Activated naive CD8-positive, alpha-beta T cell treated with anti-CD3 and anti-CD28 coated beads for 36 hours (primary cell): ENCODE results near the gene PDIK1L. TPM values are rescaled to one million over a fixed set of nuclear protein-coding genes. Genes with fewer than 3 reads are reported as not detected.
"Not testable (repeated sequence)": the region's sequence is repeated elsewhere in the genome, so short reads cannot be mapped to it uniquely, and the experiment has no call there.

ENCODE experiments used
- DNase-seq: peaks from one replicate; pipeline ENCODE4 v3.0.0; 2021
- H3K27ac Mint-ChIP-seq: one replicate; pipeline ENCODE4 v1.8.0; 2022; ENCODE audit warnings: mild to moderate bottlenecking, moderate library complexity, mixed read lengths
- H3K27me3 Mint-ChIP-seq: one replicate; pipeline ENCODE4 v1.8.0; 2022; ENCODE audit warnings: mild to moderate bottlenecking, mixed read lengths
- H3K36me3 Mint-ChIP-seq: one replicate; pipeline ENCODE4 v1.8.0; 2021; ENCODE audit warnings: mild to moderate bottlenecking, mixed read lengths
- H3K4me1 Mint-ChIP-seq: one replicate; pipeline ENCODE4 v1.8.0; 2021; ENCODE audit warnings: mixed read lengths
- H3K4me3 Mint-ChIP-seq: one replicate; pipeline ENCODE4 v1.8.0; 2022; ENCODE audit warnings: mild to moderate bottlenecking, moderate library complexity, mixed read lengths
- H3K9me3 Mint-ChIP-seq: one replicate; pipeline ENCODE4 v1.8.0; 2022; ENCODE audit warnings: mixed read lengths
- total RNA-seq, 2 experiments: library from RNA; stranded (reverse); gene quantifications; one replicate each; pipeline ENCODE4 v1.2.3, GENCODE V29; 2021

PDIK1L gene
- total RNA-seq, 2 experiments from 2014 or later = 16.3 to 17.3 TPM

GRCh38 chr1:26099780-26100179, 11.8 kb upstream of the PDIK1L start:
- no peak overlapping the region for H3K27ac Mint-ChIP-seq
- peaks cover 6% of the 10 kb centered on the region for H3K27me3 Mint-ChIP-seq
- H3K4me1 Mint-ChIP-seq = peaks cover 2% of the 10 kb centered on the region
- H3K36me3 Mint-ChIP-seq = no peaks in the 10 kb centered on the region
- H3K4me3 Mint-ChIP-seq = no peak overlapping the region
- H3K9me3 Mint-ChIP-seq = no peaks in the 10 kb centered on the region
- DNase-seq = no peak

DNA sequence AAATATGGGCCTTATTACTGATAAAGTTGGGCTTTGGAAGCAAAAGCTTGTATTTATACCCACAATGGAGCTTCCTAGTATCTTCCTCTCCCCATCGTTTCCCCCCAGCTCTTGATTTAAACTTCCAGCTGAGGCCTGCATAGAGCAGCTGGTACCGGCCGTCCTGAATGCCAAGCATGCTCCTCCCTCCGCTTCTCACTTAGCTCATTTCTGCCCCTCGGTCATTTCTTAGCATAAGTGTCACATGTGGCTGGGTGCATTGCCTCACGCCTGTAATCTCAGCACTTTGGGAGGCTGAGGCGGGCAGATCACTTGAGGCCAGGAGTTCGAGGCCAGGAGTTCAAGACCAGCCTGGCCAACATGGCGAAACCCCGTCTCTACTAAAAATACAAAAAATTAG, 11.4 kb upstream of the PDIK1L start:
- not testable (repeated sequence) for H3K4me1 Mint-ChIP-seq, H3K9me3 Mint-ChIP-seq, H3K4me3 Mint-ChIP-seq, H3K27me3 Mint-ChIP-seq, H3K36me3 Mint-ChIP-seq, DNase-seq, H3K27ac Mint-ChIP-seq

DNA sequence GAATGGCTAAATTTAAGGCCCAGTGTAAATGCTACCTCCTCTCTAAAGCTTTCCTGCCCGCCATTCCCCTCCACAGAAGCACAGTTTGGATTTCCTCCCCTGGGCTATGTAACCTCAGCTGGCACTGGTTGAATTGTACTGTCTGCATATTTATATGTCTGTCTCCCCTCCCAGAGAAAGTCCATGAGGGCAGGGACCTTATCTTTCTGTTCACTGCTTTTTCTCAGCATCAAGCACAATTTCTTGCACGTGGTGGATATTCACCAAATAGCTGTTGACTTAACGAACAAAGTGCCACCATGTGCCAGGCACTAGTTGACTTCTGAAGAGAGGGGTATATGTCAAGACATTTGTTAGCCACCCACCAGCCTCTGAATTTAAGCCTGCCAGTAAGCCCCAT, 9.5 kb upstream of the PDIK1L start:
- no peaks in the 10 kb centered on the region for H3K36me3 Mint-ChIP-seq
- no peak for DNase-seq
- no peaks in the 10 kb centered on the region for H3K9me3 Mint-ChIP-seq
- no peak overlapping the region for H3K4me3 Mint-ChIP-seq
- peaks cover 7% of the 10 kb centered on the region for H3K4me1 Mint-ChIP-seq
- H3K27me3 Mint-ChIP-seq = peaks cover 8% of the 10 kb centered on the region
- no peak overlapping the region for H3K27ac Mint-ChIP-seq

DNA sequence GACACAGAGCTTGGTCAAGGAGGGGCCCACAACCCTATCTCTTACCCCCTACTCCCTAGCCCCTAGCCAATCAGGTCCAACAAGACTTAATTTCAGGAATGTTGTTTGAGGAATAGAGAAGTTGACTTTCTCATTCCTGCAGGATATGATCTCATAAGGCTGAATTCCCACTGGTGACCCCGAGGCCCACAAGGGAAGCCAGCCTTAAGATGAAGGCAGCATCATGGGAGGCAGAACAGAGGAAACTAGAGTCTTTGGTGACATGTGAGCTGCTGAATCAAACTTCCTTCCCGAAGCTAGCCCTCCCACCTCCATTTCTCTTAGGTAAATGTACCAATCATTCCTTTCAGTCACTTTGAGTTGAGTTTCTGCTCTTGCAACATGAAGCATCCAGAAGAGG, 9.1 kb upstream of the PDIK1L start:
- Mint-ChIP-seq H3K27ac (no peak overlapping the region), H3K36me3 (no peaks in the 10 kb centered on the region), H3K4me3 (no peak overlapping the region), H3K4me1 (peaks cover 7% of the 10 kb centered on the region), H3K27me3 (peaks cover 8% of the 10 kb centered on the region), H3K9me3 (no peaks in the 10 kb centered on the region)
- DNase-seq = no peak

- H3K27me3 Mint-ChIP-seq = not testable (repeated sequence)
These were observed 6.4 kb upstream of the PDIK1L start for GRCh38 chr1:26105226-26105548.

DNA sequence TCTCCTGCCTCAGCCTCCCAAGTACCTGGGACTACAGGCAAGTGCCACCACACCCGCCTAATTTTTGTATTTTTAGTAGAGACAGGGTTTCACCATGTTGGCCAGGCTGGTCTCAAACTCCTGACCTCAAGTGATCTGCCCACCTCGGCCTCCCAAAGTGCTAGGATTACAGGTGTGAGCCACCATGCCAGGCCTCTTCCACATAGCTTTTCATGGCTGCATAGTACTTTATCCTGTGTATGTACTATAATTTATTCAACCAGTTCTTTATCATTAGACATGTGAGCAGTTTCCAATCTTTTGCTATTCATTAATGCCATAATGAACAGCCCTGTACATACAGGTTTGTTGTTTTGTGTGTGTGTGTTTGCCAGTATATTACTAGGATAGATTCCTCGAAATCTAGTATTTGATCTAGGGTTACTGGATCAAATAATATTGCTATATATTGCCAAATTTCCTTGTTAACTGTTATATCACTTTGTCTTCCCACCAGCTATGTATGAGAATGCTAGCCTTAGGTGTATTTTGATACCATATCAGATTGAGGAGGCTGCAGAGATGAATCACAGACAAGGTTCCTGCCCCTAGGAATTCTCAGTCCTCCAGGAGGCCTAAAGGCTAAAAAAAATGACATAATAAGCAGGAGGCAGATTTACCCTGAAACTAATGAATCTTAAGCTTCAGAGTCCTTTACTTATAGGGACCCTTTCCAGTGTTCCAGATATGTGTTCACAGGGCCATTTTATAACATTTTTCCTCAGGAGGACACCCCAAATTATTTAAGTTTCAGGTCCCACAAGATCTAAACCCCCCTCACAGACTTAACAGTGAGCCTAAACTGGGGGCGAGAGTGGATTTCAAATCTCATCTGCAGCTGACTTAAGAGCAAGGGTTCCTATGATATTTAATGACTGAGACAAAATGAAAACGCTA, 2.1 kb upstream of the PDIK1L start:
- Mint-ChIP-seq H3K4me1 (peaks cover 26% of the 10 kb centered on the region), H3K36me3 (peaks cover 2% of the 10 kb centered on the region), H3K4me3 (peak overlapping the region; percentile 86), H3K9me3 (no peaks in the 10 kb centered on the region), H3K27me3 (peaks cover 3% of the 10 kb centered on the region), H3K27ac (no peak overlapping the region)
- DNase-seq = no peak

More at GRCh38 chr1:26105226-26105548, 6.4 kb upstream of the PDIK1L start:
- not testable (repeated sequence) for DNase-seq, H3K4me3 Mint-ChIP-seq, H3K9me3 Mint-ChIP-seq, H3K36me3 Mint-ChIP-seq, H3K27ac Mint-ChIP-seq, H3K4me1 Mint-ChIP-seq

DNA sequence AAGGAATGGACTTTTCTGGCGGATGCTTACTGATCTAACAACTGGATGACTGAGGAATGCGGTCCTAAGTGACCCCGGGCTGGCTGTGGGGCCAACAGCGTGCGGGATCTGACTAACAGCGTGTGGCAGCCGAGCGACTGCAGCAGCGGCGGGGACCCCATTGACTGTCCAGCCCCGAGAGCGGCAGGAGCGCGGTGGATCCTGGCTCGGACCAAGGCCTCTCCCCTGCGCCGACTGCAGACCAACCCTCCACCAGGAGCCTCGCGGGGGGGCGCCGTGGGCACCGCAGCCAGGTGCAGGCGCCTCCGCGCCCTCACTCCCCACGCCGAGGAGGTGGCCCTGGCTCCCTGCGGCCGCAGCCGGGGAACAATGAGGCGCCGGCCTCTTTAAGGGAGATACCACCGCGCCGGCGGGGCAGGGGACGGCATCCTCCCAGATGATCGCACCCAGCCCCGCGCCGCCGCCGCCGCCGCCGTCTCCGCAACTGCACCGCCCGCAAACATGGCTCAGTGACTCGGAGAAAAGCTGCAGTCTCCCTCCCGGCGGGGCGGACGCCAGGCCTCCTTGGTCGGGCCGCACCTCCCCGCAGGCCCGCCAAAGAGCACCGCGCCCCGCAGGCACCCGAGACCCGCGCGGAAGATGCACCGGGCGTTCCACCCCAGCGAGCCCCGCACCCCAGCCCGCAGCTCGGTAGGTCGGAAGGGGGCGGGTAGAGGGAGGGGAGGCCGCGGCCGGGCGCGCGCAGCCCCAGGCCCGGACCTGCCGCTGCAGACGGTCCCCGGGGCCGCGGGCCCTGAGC, 694 bp upstream of the PDIK1L start:
- Mint-ChIP-seq H3K4me3 (peak overlapping the region; percentile 86), H3K27me3 (no peaks in the 10 kb centered on the region), H3K4me1 (peaks cover 23% of the 10 kb centered on the region), H3K36me3 (peaks cover 3% of the 10 kb centered on the region), H3K9me3 (no peaks in the 10 kb centered on the region), H3K27ac (peak overlapping the region; percentile 80)
- peak; percentile 80 for DNase-seq

DNA sequence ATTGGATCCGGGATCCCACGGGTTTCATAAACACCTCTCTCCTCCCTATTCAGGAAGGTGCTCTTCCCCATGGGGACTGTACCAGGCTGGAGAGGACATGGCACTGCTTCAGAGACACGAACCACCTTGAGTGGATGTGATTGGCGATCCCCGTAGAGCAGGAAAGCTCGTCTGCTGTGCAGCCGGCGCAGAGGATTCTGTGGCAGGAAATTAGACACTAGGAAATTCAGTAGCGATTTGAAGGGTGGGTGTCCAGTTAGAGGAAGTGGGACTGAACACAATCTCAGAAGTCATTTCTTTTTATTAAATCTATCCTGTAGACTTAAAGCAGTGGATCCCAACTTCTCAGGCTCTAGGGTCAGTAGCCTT, 767 bp downstream of the PDIK1L start:
- no peak for DNase-seq
- H3K27me3 Mint-ChIP-seq = no peaks in the 10 kb centered on the region
- no peaks in the 10 kb centered on the region for H3K9me3 Mint-ChIP-seq
- H3K4me3 Mint-ChIP-seq = peak overlapping the region; percentile 93
- H3K36me3 Mint-ChIP-seq = peaks cover 3% of the 10 kb centered on the region
- H3K4me1 Mint-ChIP-seq = peaks cover 23% of the 10 kb centered on the region
- H3K27ac Mint-ChIP-seq = peak overlapping the region; percentile 87

GRCh38 chr1:26114165-26114927, 2.7 kb downstream of the PDIK1L start:
- no peak for DNase-seq
- H3K36me3 Mint-ChIP-seq = peaks cover 9% of the 10 kb centered on the region

GRCh38 chr1:26119892-26120608, 8.4 kb downstream of the PDIK1L start:
- Mint-ChIP-seq H3K27ac (peak overlapping the region; percentile 85), H3K9me3 (no peaks in the 10 kb centered on the region), H3K36me3 (peaks cover 12% of the 10 kb centered on the region), H3K4me1 (peaks cover 33% of the 10 kb centered on the region), H3K4me3 (peak overlapping the region; percentile 45), H3K27me3 (no peaks in the 10 kb centered on the region)
- no peak for DNase-seq

More at GRCh38 chr1:26114165-26114927, 2.7 kb downstream of the PDIK1L start:
- H3K4me1 Mint-ChIP-seq = peaks cover 28% of the 10 kb centered on the region
- H3K4me3 Mint-ChIP-seq = no peak overlapping the region
- no peaks in the 10 kb centered on the region for H3K27me3 Mint-ChIP-seq
- H3K27ac Mint-ChIP-seq = no peak overlapping the region
- H3K9me3 Mint-ChIP-seq = no peaks in the 10 kb centered on the region

GRCh38 chr1:26121854-26122773, 10.5 kb downstream of the PDIK1L start:
- peaks cover 45% of the 10 kb centered on the region for H3K4me1 Mint-ChIP-seq
- H3K27me3 Mint-ChIP-seq = no peaks in the 10 kb centered on the region
- H3K4me3 Mint-ChIP-seq = no peak overlapping the region
- H3K27ac Mint-ChIP-seq = peak overlapping the region; percentile 11
- DNase-seq = no peak
- no peaks in the 10 kb centered on the region for H3K9me3 Mint-ChIP-seq
- H3K36me3 Mint-ChIP-seq = peaks cover 12% of the 10 kb centered on the region

DNA sequence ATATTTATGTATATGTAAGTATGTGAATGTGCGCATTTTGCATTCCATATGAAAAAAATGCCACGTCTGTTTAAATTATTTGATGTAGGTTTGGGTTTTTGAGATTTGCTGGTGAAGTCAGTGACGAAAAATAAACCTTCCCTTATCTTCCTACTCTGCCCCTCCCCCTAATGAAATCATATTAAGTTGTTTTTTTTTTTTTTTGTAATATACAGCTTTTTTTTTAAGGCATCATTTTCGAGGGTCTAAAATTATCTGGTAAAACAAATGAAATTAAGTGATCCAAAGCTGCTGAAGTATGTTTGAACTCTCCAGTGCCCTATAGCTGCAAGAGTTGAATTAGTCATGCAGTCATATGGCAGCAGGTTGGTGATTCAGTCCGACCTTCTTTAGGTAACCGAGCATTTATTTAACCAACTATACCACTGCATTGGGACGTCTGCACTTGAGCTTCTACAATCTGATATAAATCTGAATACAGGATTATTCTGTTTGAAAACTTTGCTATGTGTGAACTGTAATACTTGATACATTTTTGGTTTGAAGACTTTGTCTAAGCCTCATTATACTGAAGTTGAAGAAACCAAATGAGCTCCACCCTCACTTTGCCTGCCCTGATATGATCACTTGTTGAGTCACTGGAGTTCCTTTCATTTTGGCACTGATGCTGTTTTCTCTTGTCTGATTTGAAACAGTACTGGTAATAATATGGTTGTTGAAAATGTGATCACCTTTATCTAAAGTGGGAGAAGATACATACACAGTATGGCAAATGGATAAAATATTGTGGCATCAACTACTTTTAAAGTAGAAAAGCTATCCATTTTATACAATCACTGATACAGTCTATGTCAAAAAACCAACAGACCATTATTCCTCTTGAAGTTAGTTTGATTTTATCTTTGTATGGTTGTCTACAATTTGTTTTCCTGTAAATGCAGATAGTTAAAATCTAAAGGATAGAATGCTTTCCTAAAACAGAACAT, 11.7 kb downstream of the PDIK1L start:
- H3K36me3 Mint-ChIP-seq = peaks cover 12% of the 10 kb centered on the region
- DNase-seq = no peak

More for the DNA sequence above, 11.7 kb downstream of the PDIK1L start:
- Mint-ChIP-seq H3K4me1 (peaks cover 56% of the 10 kb centered on the region), H3K9me3 (no peaks in the 10 kb centered on the region), H3K4me3 (no peak overlapping the region), H3K27ac (peak overlapping the region; percentile 5), H3K27me3 (no peaks in the 10 kb centered on the region)
